NCI-H446 treated with DMSO at 0.1 percent for 48 hours (cell line): ENCODE results near the gene ROM1.
"Not testable (repeated sequence)": the region's sequence is repeated elsewhere in the genome, so short reads cannot be mapped to it uniquely, and the experiment has no call there.

ENCODE experiments used
- DNase-seq: peaks from one replicate; lab custom pipeline; 2025; lab: John Stamatoyannopoulos, UW

Gene ROM1

GRCh38 chr11:62649486-62649885 lies 36.4 kb downstream of the ROM1 start:
- DNase-seq: no peak

- not testable (repeated sequence) for DNase-seq
These were observed 37.2 kb downstream of the ROM1 start for GRCh38 chr11:62650283-62650682.

DNA sequence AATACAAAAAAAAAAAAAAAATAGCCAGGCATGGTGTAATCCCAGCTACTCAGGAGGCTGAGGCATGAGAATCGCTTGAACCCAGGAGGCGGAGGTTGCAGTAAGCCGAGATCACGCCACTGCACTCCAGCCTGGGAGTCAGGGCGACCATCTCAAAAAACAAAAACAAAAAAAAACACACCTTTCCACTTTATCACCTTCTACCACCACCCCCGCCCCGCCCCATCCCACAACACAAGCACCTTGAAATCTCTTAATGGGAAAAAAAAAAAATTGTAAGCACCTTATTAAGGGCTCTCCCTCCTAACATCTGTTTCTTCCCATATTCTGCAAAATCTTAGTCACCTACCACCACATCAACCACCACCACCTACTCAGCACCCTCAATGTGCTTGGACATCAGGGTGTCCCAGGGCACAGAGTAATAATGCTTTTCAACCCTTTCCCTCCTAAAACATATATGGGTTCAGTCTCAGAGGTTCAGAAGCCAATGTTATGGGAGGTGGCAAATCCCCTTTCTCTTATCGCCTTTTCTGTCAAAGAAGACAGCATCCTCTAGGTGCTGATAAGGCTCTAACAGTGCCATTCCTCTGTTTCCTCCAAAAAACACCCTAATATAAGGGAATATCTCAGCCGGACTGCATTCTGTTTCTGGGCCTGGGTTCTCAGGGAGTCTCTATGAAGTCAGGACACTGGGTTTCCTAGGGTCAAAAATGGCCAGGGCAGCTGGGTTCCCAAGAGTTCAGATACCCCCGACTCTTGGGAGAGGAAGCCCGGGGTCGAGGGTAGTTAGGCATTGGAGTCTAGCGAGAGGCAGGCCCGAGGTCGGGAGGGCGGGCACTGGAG lies 39.3 kb downstream of the ROM1 start:
- no peak for DNase-seq

GRCh38 chr11:62654297-62654696 lies 41.2 kb downstream of the ROM1 start:
- DNase-seq: no peak

GRCh38 chr11:62656796-62657429 lies 43.9 kb downstream of the ROM1 start:
- no peak for DNase-seq

DNA sequence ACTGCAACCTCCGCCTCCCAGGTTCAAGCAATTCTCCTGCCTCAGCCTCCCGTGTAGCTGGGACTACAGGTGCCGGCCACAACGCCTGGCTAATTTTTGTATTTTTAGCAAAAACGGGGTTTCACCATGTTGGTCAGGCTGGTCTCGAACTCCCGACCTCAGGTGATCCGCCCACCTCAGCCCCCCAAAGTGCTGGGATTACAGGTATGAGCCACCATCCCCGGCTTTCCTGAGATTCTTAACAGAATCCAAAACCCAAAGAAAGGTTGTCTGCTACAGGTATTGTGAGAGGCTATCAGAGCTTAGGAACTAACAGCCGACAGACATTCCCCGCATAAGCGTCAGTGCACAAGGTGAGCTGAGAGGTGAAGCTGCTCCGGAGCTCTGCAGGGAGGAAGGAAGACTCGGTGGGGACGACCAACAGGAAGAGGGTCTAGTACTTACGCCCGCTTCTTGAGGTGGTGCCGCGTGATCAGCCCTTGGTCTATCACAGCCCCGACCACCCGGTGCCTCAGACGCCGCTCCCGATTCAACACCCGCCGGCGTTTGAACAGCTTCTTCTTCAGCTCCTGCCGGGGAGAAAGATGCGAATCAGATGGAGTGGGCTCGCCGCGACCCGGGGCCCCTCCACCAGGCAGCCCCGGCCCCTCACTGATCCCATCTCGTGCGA lies 51.5 kb downstream of the ROM1 start:
- peak; percentile 22 for DNase-seq
